ENCODE results near the gene DNAJB8.

DNAJB8 gene

DNA sequence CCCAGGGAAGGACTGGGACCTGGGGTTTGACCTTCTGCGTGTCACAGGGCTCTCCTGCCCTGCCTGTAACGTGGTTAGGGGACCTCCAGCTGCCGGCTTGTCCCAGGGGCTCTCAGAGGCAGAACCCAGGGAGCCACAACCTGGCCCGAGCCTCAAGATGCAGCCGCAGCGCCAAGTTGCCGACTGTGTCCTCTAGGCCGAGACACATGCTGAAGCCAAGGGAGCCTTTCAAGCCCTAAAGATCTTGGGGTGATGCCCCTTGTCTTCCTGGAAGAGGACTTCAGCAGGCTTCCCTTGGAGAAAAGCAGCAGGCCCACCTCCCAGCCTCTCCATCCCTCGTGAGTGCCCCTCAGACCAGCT, 7.2 kb downstream of the DNAJB8 start:
- Histone ChIP-seq H3K9me3 (ENCODE audit: severe bottlenecking) (no peaks in the 10 kb centered on the region), H3K36me3 (ENCODE audit: low read depth) (no peaks in the 10 kb centered on the region), H3K27me3 (ENCODE audit: insufficient read depth, poor library complexity, severe bottlenecking) (no peaks in the 10 kb centered on the region), H3K4me1 (ENCODE audit: insufficient read depth, poor library complexity, severe bottlenecking) (no peaks in the 10 kb centered on the region), H3K4me3 (ENCODE audit: severe bottlenecking) (no peak overlapping the region), H3K27ac (ENCODE audit: poor library complexity, severe bottlenecking) (no peak overlapping the region)
- DNase-seq (ENCODE audit: low spot score) (no peak), ATAC-seq (ENCODE audit: low read depth) (no peak)
- TF ChIP-seq CTCF (IDR thresholded peaks at IDR 0.05; ENCODE audit: poor library complexity, severe bottlenecking) = no peak

DNA sequence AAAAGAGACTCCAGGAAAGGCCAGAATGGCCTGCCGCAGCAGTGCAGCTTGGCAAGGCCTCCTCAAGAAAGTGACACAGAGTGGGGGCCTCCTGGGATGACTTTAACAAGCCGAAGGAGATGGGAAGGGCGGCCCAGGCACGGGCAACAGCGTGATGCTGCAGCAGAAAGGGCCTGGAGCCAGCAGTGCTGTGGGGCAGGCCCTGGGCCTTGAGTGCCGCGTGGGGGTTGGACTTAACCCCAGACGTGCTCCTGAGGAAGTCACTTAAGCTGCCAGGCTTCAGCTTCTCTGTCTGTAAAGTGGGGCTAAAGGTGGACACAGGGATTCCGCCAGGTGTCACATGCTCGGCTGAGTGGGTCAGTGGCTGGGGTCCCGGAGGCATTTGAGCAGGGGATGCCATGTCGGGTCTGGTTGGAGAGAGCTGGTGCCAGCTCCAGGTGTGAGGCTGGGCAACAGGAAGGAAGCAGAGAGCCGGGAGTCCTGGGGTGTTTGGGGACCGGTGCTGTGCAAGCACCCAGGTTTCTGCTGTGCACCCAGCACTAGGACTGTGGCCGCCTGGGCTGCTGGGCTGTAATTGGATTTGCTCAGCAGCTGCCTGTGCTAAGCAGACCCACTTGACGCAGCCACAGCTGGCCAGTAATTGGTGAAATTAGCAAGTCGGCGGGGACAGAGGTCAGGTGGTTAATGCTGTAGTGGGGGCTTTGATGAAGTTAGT, 7.8 kb downstream of the DNAJB8 start:
- Histone ChIP-seq H3K4me3 (ENCODE audit: severe bottlenecking) (no peak overlapping the region), H3K27me3 (ENCODE audit: insufficient read depth, poor library complexity, severe bottlenecking) (no peaks in the 10 kb centered on the region), H3K9me3 (ENCODE audit: severe bottlenecking) (no peaks in the 10 kb centered on the region), H3K27ac (ENCODE audit: poor library complexity, severe bottlenecking) (no peak overlapping the region), H3K36me3 (ENCODE audit: low read depth) (no peaks in the 10 kb centered on the region), H3K4me1 (ENCODE audit: insufficient read depth, poor library complexity, severe bottlenecking) (no peaks in the 10 kb centered on the region)
- TF ChIP-seq CTCF (IDR thresholded peaks at IDR 0.05; ENCODE audit: poor library complexity, severe bottlenecking) = no peak
- no peak for ATAC-seq (ENCODE audit: low read depth)
- no peak for DNase-seq (ENCODE audit: low spot score)

DNA sequence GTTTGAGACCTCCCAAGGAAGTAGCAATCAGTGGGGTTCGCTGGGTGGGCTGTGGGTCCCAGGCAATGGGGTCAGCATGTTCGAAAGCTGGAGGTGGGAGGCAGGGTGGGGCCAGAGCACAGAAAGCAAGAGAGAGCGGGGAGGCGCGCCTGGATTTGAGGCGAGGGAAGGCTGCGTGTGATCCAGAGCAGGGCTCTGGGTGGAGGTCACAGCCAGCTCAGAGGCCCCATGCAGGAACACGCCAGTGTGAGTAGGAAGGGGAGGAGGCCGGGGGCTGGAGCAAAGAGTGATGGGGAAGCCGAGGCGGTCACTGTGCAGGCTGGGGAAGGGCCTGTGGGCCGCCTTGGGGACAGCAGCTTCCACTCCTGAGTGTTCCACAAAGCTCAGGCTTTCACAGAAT, 8.8 kb downstream of the DNAJB8 start:
- H3K27me3 ChIP-seq (ENCODE audit: insufficient read depth, poor library complexity, severe bottlenecking) = no peaks in the 10 kb centered on the region
- H3K9me3 ChIP-seq (ENCODE audit: severe bottlenecking) = no peaks in the 10 kb centered on the region
- no peak overlapping the region for H3K27ac ChIP-seq (ENCODE audit: poor library complexity, severe bottlenecking)
- H3K4me1 ChIP-seq (ENCODE audit: insufficient read depth, poor library complexity, severe bottlenecking) = no peaks in the 10 kb centered on the region
- TF ChIP-seq CTCF (IDR thresholded peaks at IDR 0.05; ENCODE audit: poor library complexity, severe bottlenecking) = no peak
- ATAC-seq (ENCODE audit: low read depth) (no peak), DNase-seq (ENCODE audit: low spot score) (no peak)
- H3K36me3 ChIP-seq (ENCODE audit: low read depth) = no peaks in the 10 kb centered on the region
- no peak overlapping the region for H3K4me3 ChIP-seq (ENCODE audit: severe bottlenecking)

GRCh38 chr3:128456776-128457715, 9.6 kb downstream of the DNAJB8 start:
- DNase-seq (ENCODE audit: low spot score) = no peak
- TF ChIP-seq CTCF (IDR thresholded peaks at IDR 0.05; ENCODE audit: poor library complexity, severe bottlenecking) = no peak
- Histone ChIP-seq H3K36me3 (ENCODE audit: low read depth) (no peaks in the 10 kb centered on the region), H3K27ac (ENCODE audit: poor library complexity, severe bottlenecking) (no peak overlapping the region), H3K4me1 (ENCODE audit: insufficient read depth, poor library complexity, severe bottlenecking) (no peaks in the 10 kb centered on the region), H3K4me3 (ENCODE audit: severe bottlenecking) (no peak overlapping the region), H3K27me3 (ENCODE audit: insufficient read depth, poor library complexity, severe bottlenecking) (no peaks in the 10 kb centered on the region), H3K9me3 (ENCODE audit: severe bottlenecking) (no peaks in the 10 kb centered on the region)
- ATAC-seq (ENCODE audit: low read depth) = no peak
